Stimulated activated CD8-positive, alpha-beta memory T cell treated with anti-CD3 and anti-CD28 coated beads, Interleukin-12 subunit alpha, Interleukin-12 subunit beta, amount 100 ng/mL, for 1 hour (primary cell): ENCODE results near the gene MIAT.

Experiments used
- DNase-seq: peaks from one replicate; pipeline ENCODE4 v3.0.0-alpha.2; 2020; ENCODE audit warnings: low read depth

The MIAT gene

GRCh38 chr22:26632422-26633155 lies 24.8 kb upstream of the MIAT start:
- no peak for DNase-seq

DNA sequence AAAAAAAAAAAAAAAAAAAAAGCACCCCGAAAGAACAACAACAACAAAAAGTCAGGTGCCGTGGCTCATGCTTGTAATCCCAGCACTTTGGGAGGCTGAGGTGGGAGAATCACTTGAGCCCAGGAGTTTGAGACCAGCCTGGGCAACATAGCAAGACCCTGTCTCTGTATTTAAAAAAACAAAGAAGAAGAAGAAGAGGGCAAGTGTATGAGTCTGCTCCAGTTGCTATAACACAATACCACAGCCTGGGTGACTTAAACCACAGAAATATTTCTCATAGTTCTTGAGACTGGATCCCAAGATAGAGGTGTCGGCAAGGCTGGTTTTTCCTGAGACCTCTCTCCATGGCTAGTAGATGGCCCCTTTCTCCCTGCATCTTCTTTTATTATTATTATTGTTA lies 23.2 kb upstream of the MIAT start:
- no peak for DNase-seq

DNA sequence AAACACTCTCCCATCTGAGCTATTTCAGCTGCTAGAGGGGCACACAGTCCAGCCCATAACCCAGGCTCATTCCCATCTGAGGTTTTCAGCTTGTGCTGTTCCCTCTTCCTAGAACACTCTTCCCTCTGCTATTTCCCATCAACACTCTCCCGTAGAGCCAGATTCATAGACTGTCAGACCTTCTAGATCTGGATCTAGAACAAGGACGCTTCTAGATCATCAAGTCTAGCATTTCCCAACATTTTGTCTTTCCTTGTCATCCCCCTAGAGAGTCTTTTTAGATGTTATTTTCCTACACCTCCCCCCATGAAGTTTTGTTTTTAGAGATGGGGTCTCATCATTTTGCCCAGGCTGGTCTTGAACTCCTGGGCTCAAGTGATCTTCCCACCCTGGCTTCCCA lies 22.3 kb upstream of the MIAT start:
- DNase-seq: no peak

- DNase-seq: no peak
Measured at GRCh38 chr22:26636296-26636695, 21.1 kb upstream of the MIAT start.

GRCh38 chr22:26642465-26643417 lies 14.6 kb upstream of the MIAT start:
- peak; percentile 66 for DNase-seq

DNA sequence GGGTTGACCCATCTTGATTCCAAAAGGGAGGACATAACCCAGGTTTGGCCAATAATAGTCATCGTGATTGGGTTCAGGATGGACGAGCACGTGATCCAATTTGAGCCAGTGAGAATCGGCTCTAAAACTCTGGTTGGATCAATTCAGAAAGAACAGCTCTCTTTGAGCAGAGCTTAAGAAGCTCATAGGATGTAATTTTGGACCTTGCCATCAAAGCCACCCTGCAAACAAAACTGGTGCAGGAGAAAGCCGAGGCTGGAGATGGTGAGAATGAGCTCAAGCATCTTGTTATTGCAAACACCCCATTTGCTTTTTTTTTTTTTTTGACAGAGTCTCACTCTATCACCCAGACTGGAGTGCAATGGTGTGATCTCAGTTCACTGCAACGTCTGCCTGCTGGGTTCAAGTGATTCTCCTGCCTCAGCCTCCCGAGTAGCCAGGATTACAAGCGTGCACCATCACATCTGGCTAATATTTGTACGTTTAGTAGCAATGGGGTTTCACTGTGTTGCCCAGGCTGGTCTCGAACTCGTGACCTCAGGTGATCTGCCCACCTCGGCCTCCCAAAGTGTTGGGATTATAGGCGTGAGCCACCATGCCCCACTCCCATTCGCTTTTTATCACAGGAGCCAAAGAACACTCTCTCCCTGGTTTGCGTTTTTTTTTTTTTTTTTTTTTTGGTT lies 13.8 kb upstream of the MIAT start:
- no peak for DNase-seq

DNA sequence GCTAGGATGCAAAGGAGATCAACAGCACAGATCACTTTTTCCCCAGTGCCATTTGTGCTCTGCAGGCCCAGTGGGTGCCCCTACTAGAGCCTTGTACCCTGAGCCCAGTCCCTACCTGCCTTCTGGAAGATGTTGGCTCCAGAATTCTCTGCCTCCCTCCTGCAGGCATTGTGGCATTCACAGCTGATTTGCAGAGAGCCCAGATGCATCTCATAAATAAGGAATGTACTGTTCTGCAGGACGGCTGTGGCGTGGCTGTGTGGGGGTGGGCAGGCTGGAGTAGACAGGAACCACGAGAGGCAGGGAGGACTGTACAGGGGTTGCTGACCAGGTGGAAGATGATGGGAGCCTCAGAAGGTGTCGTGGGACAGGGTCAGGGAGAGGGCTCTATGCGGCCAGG lies 11.2 kb upstream of the MIAT start:
- no peak for DNase-seq

- DNase-seq: no peak
Measured at GRCh38 chr22:26648011-26648497, 9.3 kb upstream of the MIAT start.

DNA sequence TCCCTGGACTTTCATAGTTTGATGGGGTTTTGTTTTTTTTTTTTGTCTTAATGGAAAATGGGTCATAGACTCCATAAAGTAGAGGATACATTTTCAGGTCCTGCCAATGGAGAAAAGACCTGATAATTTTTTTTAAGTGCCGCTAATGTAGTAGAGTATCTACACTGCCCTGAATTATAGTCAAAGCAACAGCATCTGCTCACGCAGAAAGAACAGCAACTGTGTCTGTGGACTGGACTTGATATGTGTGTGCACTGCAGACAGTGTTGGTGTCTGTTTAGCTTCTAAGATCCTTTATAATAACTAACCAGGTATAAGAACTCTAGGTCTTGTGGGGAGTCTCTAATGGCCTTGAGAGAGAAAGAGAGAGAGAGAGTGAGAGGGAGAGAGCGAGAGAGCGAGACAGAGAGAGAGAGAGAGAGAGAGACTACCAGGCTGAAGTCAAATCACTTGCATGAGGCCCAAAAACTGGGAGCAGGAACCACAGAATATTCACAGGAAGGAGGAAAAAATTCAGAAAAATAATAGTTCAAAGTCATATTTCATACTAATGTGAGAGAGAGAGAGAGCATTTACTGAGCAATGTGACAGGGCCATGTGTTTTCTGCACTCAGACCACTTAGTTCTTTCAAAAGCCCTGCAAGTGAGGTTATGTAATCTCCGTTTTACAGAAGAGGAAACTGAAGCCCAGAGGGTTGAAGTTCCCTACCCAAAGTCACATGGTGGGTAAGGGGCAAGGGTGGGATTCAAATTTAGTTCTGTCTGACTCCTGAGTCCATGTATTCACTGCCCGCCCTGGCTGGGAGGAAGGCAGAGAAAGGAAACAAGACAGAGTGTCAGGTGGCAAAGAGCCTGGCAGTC lies 8.6 kb upstream of the MIAT start:
- DNase-seq: no peak

- DNase-seq: no peak
Measured at GRCh38 chr22:26650722-26651421, 6.5 kb upstream of the MIAT start.

DNA sequence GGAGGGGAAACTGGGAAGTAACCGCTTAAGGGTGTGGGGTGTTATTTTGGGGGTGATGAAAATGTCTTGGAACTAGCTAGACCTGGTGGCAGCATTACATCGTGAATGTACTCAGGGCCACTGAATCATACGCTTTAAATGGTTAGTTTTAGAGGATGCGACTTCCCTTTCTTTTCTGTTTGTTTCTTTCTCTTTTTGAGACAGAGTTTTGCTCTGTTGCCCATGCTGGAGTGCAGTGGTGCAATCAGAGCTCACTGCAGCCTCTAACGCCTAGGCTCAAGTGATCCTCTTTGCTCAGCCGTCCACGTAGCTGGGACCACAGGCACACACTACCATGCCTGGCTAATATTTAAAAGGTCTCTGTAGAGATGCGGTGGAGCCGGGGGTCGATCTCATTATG lies 5.6 kb upstream of the MIAT start:
- DNase-seq: no peak

DNA sequence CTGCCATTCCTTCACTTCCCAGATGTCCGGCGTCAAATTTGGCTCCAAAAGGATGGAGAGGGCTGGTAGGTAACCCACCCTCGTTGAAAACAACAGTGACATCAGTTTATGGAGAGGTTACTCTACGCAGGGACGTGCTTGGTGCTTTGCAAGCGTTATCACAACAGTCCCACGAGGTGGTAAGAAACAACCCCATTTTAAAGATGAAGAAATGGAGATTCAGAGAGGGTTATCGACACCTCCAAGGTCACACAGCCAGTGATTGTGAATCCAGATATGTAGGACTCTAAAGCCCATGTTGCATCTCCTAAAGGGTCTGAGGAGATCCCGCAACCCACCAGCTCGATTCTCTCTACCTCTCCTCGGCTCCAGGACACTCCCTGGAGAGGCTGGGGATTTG lies 773 bp downstream of the MIAT start:
- no peak for DNase-seq

- peak; percentile 64 for DNase-seq
Measured at GRCh38 chr22:26658671-26659478, 1.5 kb downstream of the MIAT start.

DNA sequence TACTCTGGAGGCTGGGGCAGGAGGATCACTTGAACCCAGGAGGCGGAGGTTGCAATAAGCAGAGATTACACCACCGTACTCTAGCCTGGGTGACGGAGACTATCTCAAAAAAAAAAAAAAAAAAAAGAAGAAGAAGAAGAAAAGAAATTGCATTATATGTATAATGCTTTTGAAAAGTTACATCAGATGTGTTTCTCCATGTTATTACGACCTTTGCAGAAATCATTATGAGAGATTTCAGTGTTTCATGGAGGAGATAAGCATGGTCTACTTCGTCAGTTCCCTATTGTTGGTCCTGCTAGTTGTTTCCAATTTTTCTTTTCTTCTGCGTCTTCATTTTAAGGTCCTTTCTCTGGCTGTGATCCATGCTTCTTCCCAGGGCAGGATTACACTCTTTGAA lies 3.0 kb downstream of the MIAT start:
- DNase-seq: no peak

DNA sequence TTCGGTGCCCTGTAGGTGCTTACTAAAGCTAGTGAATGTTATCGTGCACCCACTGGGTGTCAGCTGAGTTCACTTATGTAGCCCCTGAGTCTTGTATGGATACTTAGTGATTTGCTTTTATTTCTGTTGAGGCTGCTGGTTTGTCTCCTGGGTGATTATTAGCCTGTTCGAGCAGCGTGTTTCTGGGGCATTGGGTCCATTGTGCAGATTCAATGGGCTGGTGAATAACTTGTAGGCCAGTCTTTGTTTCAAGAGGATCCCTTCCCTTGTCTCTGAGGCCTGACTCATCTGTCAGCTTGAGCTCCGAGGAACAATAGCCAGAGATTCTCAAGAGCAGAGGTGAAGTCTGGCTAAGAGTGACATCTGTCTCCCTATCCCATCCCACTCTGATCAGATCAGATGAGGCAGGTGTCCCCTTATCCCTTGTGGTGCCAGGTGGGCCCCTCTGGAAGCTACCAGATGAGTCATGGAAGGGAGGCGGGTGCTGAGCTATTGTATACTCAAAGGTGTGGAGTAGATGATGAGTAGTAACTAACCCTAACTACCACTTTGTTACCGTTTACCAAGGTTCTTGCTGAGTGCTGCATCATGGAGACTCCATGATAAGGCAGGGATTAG lies 3.7 kb downstream of the MIAT start:
- no peak for DNase-seq

DNA sequence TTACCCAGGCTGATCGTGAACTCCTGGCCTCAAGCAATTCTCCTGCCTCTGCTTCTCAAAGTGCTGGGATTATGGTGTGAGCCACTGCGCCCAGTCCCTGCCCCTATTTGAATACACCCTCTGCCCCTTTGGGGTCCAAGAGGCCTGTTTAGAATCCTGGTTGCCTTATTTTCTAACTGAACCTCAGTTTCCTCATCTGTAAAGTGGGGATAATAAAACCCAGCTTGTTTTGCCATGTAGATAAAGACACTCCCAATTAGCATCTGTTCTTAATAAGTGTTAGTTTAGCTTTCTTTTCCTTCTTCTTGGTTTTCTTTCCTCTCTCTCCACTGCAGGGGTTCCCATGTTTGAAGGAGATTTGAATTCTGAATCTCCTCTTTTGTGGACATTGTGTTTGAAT lies 4.8 kb downstream of the MIAT start:
- DNase-seq: no peak

- no peak for DNase-seq
Measured at GRCh38 chr22:26663374-26663923, 6.1 kb downstream of the MIAT start.

GRCh38 chr22:26665813-26666231 lies 8.4 kb downstream of the MIAT start:
- DNase-seq: no peak

DNA sequence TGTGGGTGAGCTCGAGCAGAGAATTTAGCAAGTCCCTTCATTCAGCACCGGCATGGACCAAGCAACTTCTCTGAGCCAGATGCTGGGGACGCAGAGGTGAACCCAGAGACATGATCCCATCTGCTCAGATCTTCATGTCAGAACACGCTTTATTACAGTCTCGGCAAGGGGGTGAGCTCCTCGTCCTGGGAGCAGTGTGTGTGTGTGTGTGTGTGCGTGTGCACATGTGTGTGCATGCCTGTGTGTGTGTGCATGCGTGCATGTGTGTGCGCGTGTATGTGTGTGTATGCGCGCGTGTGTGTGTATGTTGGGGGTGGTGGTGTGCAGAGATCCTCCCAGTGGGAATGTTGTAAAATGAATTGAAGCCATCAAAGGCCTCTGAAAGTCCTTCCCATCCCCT lies 9.8 kb downstream of the MIAT start:
- no peak for DNase-seq
